H9 (cell line): ENCODE measurements around the gene S100A2. TPM values are rescaled to one million over a fixed set of nuclear protein-coding genes. Genes with fewer than 3 reads are reported as not detected.

ENCODE experiments used
- DNase-seq: peaks from one replicate; pipeline ENCODE4 v3.0.0-alpha.2; 2017
- H2AFZ ChIP-seq: one replicate; pipeline ENCODE4 v1.6.1; 2013; ENCODE audit warnings: mild to moderate bottlenecking, low read length, control low read depth, moderate library complexity
- H2AK5ac ChIP-seq: 2 replicates; pipeline ENCODE4 v1.6.1; 2013; ENCODE audit warnings: low read length, control low read depth, mixed read lengths; ENCODE audit not compliant: insufficient read length
- H2BK120ac ChIP-seq: one replicate; pipeline ENCODE4 v1.6.1; 2013; ENCODE audit warnings: low read depth, mild to moderate bottlenecking, low read length, control low read depth, inconsistent platforms; ENCODE audit not compliant: poor library complexity, severe bottlenecking
- H2BK12ac ChIP-seq: 2 replicates; pipeline ENCODE4 v1.6.1; 2013; ENCODE audit warnings: low read length, control low read depth, mixed read lengths, low read depth; ENCODE audit not compliant: insufficient read length
- H2BK15ac ChIP-seq: 2 replicates; pipeline ENCODE4 v1.6.1; 2013; ENCODE audit warnings: low read depth, low read length, control low read depth
- H2BK20ac ChIP-seq: one replicate; pipeline ENCODE4 v1.6.1; 2013; ENCODE audit warnings: low read depth, mild to moderate bottlenecking, low read length, control low read depth, inconsistent platforms; ENCODE audit not compliant: poor library complexity, severe bottlenecking
- H2BK5ac ChIP-seq: 2 replicates; pipeline ENCODE4 v1.6.1; 2013; ENCODE audit warnings: low read length, control low read depth, mixed read lengths; ENCODE audit not compliant: insufficient read length
- H3K14ac ChIP-seq: 2 replicates; pipeline ENCODE4 v1.6.1; 2013; ENCODE audit warnings: low read length, control low read depth; ENCODE audit not compliant: insufficient read depth
- H3K18ac ChIP-seq: 2 replicates; pipeline ENCODE4 v1.6.1; 2013; ENCODE audit warnings: low read depth, mild to moderate bottlenecking, mixed read lengths, low read length, control low read depth; ENCODE audit not compliant: insufficient read length
- H3K23ac ChIP-seq: 2 replicates; pipeline ENCODE4 v1.6.1; 2013; ENCODE audit warnings: low read length, control low read depth, mixed read lengths, low read depth; ENCODE audit not compliant: insufficient read length
- H3K23me2 ChIP-seq: 2 replicates; pipeline ENCODE4 v1.6.1; 2013; ENCODE audit warnings: low read depth, mild to moderate bottlenecking, mixed read lengths, low read length, control low read depth; ENCODE audit not compliant: insufficient read length, poor library complexity, severe bottlenecking
- H3K27ac ChIP-seq: 2 replicates; pipeline ENCODE4 v1.5.1; 2013; ENCODE audit warnings: low read length, control low read depth, mixed read lengths, low read depth; ENCODE audit not compliant: insufficient read length
- H3K27me3 ChIP-seq: 2 replicates; pipeline ENCODE4 v1.6.1; 2013; ENCODE audit warnings: low read length, control low read depth, inconsistent platforms; ENCODE audit not compliant: insufficient read depth
- H3K4ac ChIP-seq: 2 replicates; pipeline ENCODE4 v1.6.1; 2013; ENCODE audit warnings: low read depth, mild to moderate bottlenecking, control low read depth, inconsistent platforms, low read length, moderate library complexity
- H3K4me1 ChIP-seq: 2 replicates; pipeline ENCODE4 v1.6.1; 2013; ENCODE audit warnings: low read length, control low read depth, inconsistent platforms; ENCODE audit not compliant: insufficient read depth
- H3K4me2 ChIP-seq: 2 replicates; pipeline ENCODE4 v1.6.1; 2013; ENCODE audit warnings: low read length, control low read depth, mixed read lengths; ENCODE audit not compliant: insufficient read length, insufficient read depth
- H3K56ac ChIP-seq: 2 replicates; pipeline ENCODE4 v1.6.1; 2013; ENCODE audit warnings: low read depth, mild to moderate bottlenecking, mixed read lengths, low read length, control low read depth; ENCODE audit not compliant: insufficient read length
- H3K79me1 ChIP-seq: 2 replicates; pipeline ENCODE4 v1.6.1; 2013; ENCODE audit warnings: low read depth, mild to moderate bottlenecking, moderate library complexity, low read length, control low read depth, inconsistent platforms; ENCODE audit not compliant: insufficient read depth, poor library complexity, severe bottlenecking
- H3K79me2 ChIP-seq: 2 replicates; pipeline ENCODE4 v1.6.1; 2013; ENCODE audit warnings: low read length, control low read depth, inconsistent platforms; ENCODE audit not compliant: insufficient read depth
- H3K9ac ChIP-seq: 2 replicates; pipeline ENCODE4 v1.6.1; 2013; ENCODE audit warnings: low read length, control low read depth, mixed read lengths; ENCODE audit not compliant: insufficient read length; ENCODE audit errors: extremely low read depth
- H3K9me3 ChIP-seq: one replicate; pipeline ENCODE4 v1.6.1; 2013; ENCODE audit warnings: low read depth, low read length, inconsistent platforms; ENCODE audit not compliant: control insufficient read depth
- H3T11ph ChIP-seq: one replicate; pipeline ENCODE4 v1.6.1; 2013; ENCODE audit warnings: mild to moderate bottlenecking, low read length, control low read depth, inconsistent platforms
- H4K20me1 ChIP-seq: one replicate; pipeline ENCODE4 v1.6.1; 2013; ENCODE audit not compliant: control insufficient read depth, insufficient read length, insufficient read depth
- H4K5ac ChIP-seq: 2 replicates; pipeline ENCODE4 v1.6.1; 2013; ENCODE audit warnings: low read depth, mild to moderate bottlenecking, mixed read lengths, low read length, control low read depth; ENCODE audit not compliant: insufficient read length
- H4K8ac ChIP-seq: replicated peaks from 2 replicates; pipeline ENCODE4 v1.6.1; 2013; ENCODE audit warnings: low read length, control low read depth, mixed read lengths, low read depth; ENCODE audit not compliant: insufficient read length
- H4K91ac ChIP-seq: 2 replicates; pipeline ENCODE4 v1.6.1; 2013; ENCODE audit warnings: low read depth, mild to moderate bottlenecking, moderate library complexity, mixed read lengths, low read length, control low read depth; ENCODE audit not compliant: insufficient read length
- H3K27ac Mint-ChIP-seq, 3 experiments: 2 replicates in 2 of 3; 3 replicates in 1 of 3; pipeline ENCODE4 v1.8.0; 2020 to 2021; ENCODE audit warnings: mixed read lengths in 3 of 3, mild to moderate bottlenecking in 1 of 3, moderate library complexity in 1 of 3
- H3K27me3 Mint-ChIP-seq: 2 replicates; pipeline ENCODE4 v1.8.0; 2021; ENCODE audit warnings: low read depth, mild to moderate bottlenecking, moderate library complexity, mixed read lengths
- H3K36me3 Mint-ChIP-seq, 3 experiments: 2 replicates in 2 of 3; 3 replicates in 1 of 3; pipeline ENCODE4 v1.8.0; 2020 to 2021; ENCODE audit warnings: low read depth in 3 of 3, mixed read lengths in 3 of 3; ENCODE audit not compliant: insufficient read depth in 1 of 3
- H3K4me1 Mint-ChIP-seq, 2 experiments: 2 replicates each; pipeline ENCODE4 v1.8.0; 2020; ENCODE audit warnings: mixed read lengths in 2 of 2
- H3K4me3 Mint-ChIP-seq, 2 experiments: 2 replicates in 1 of 2; 3 replicates in 1 of 2; pipeline ENCODE4 v1.8.0; 2020 to 2021; ENCODE audit warnings: mild to moderate bottlenecking in 2 of 2, mixed read lengths in 2 of 2, moderate library complexity in 1 of 2
- H3K9me3 Mint-ChIP-seq, 2 experiments: 2 replicates in 1 of 2; 3 replicates in 1 of 2; pipeline ENCODE4 v1.8.0; 2020; ENCODE audit warnings: mild to moderate bottlenecking in 2 of 2, mixed read lengths in 2 of 2, moderate library complexity in 1 of 2
- CTCF ChIP-seq: fragments of 200-600 bp; sonication (generic); conservative IDR thresholded peaks from 3 replicates; pipeline ENCODE4 v1.8.0; 2021; ENCODE audit warnings: antibody characterized with exemption, mild to moderate bottlenecking
- WGBS: extraction: QIAGEN DNeasy Blood & Tissue Kit; methylation state at CpG from one replicate; pipeline ENCODE4 v1.1.7; 2013; ENCODE audit warnings: missing lambda C conversion rate, low lambda C conversion rate, mixed read lengths; ENCODE audit not compliant: insufficient read length; ENCODE audit errors: extremely low coverage; 5-methylcytosine and 5-hydroxymethylcytosine counted together
- long read RNA-seq: library from polyadenylated mRNA; unstranded; transcript quantifications from one replicate; pipeline ENCODE4 v2.0.0, GENCODE V29; 2020
- total RNA-seq: library from RNA; stranded (reverse); gene quantifications from 2 replicates; pipeline ENCODE4 v1.2.1, GENCODE V29; 2021

S100A2 gene
- 0.57 and 0.92 TPM in 2 replicates for total RNA-seq
- long read RNA-seq, result 0 reads

- H3K79me1 ChIP-seq, result no peaks in the 10 kb centered on the region
- H3K9ac ChIP-seq, result no peak within 1 kb of the TSS
- no peak within 1 kb of the TSS for H2BK120ac ChIP-seq
- no peak within 1 kb of the TSS for H4K5ac ChIP-seq
- H3K23ac ChIP-seq, result no peak within 1 kb of the TSS
- no peak within 1 kb of the TSS for H2BK5ac ChIP-seq
- H4K8ac ChIP-seq, result no peak within 1 kb of the TSS
- Mint-ChIP-seq H3K4me1 (peaks cover 33 to 35% of the 10 kb centered on the region in 2 experiments), H3K36me3 (no peaks in the 10 kb centered on the region), H3K27ac (peak within 1 kb of the TSS in 2 of 3 experiments; percentile 76 to 97; a peak in 4 of 7 replicates), H3K27me3 (peaks cover 10% of the 10 kb centered on the region), H3K9me3 (no peaks in the 10 kb centered on the region), H3K4me3 (peak within 1 kb of the TSS in 1 of 2 experiments; percentile 64; a peak in 2 of 5 replicates)
- H3K56ac ChIP-seq, result no peak within 1 kb of the TSS
- peaks cover 3% of the 10 kb centered on the region for H4K20me1 ChIP-seq
- no peak within 1 kb of the TSS for H3T11ph ChIP-seq
- H3K14ac ChIP-seq, result peak within 1 kb of the TSS; percentile 85
- no peak within 1 kb of the TSS for H4K91ac ChIP-seq
- no peaks in the 10 kb centered on the region for H3K27me3 ChIP-seq
- no peak within 1 kb of the TSS for H3K27ac ChIP-seq
- H3K79me2 ChIP-seq, result no peaks in the 10 kb centered on the region
- H3K23me2 ChIP-seq, result no peaks in the 10 kb centered on the region
- peak within 1 kb of the TSS; percentile 78 for H3K18ac ChIP-seq
- 0 out of 2 replicates have a peak within 1 kb of the TSS, but pooled peaks have one; percentile 77 for H2BK15ac ChIP-seq
- H3K4me2 ChIP-seq, result no peak within 1 kb of the TSS
- peaks cover 7% of the 10 kb centered on the region; the same call in 1 of the 2 replicates for H3K4me1 ChIP-seq
- H3K9me3 ChIP-seq, result no peaks in the 10 kb centered on the region
- no peak for TF ChIP-seq CTCF
- H2AFZ ChIP-seq, result no peak within 1 kb of the TSS
- H2BK12ac ChIP-seq, result peak within 1 kb of the TSS; percentile 46
- no peak within 1 kb of the TSS for H2BK20ac ChIP-seq
- H3K4ac ChIP-seq, result no peak within 1 kb of the TSS
- WGBS, result no CpG with 5 or more reads among the region's 8 CpGs
- DNase-seq, result no peak
- H2AK5ac ChIP-seq, result no peak within 1 kb of the TSS
These were observed at the start of gene S100A2 for GRCh38 chr1:153565529-153566374. Gene S100A2, minus strand, starts transcription at chr1:153565844. Its CDS starts 1,967 bp downstream, at chr1:153563877.
